Omental fat pad (tissue), 4 donors: ENCODE data around the gene PACRG. TPM values are rescaled to one million over a fixed set of nuclear protein-coding genes. Genes with fewer than 3 reads are reported as not detected.

Experiments used
- ATAC-seq: fragments of 150-250 bp; one replicate; pipeline ENCODE4 v1.9.1; 2016; ENCODE audit warnings: mild to moderate bottlenecking, moderate library complexity; ENCODE audit not compliant: low FRiP score
- DNase-seq: peaks from one replicate; pipeline ENCODE4 v3.0.0-alpha.2; 2019; ENCODE audit warnings: low spot score
- CTCF ChIP-seq, 3 donors: fragments of 450-650 bp; IDR thresholded peaks; one replicate each; pipeline ENCODE4 v1.5.1; 2016 to 2017; ENCODE audit warnings: antibody characterized with exemption in 3 of 3, mild to moderate bottlenecking in 3 of 3, moderate library complexity in 2 of 3
- total RNA-seq, 4 donors: library from RNA; depleted of rRNA; stranded (reverse); fragments of >200 nt; gene quantifications; one replicate each; pipeline ENCODE4 v1.1.0, GENCODE V29; 2016

PACRG gene
- total RNA-seq, 4 donors from 2014 or later, result 0.48 to 2.5 (median 1.3) TPM; not detected in 1

GRCh38 chr6:163014736-163015135 lies 287.0 kb downstream of the PACRG start:
- TF ChIP-seq CTCF (IDR thresholded peaks at IDR 0.05), result no peak
- no peak for ATAC-seq
- DNase-seq, result no peak

GRCh38 chr6:163017801-163018200 lies 290.0 kb downstream of the PACRG start:
- TF ChIP-seq CTCF (IDR thresholded peaks at IDR 0.05), result no peak
- no peak for DNase-seq
- ATAC-seq, result no peak

- ATAC-seq, result no peak
- no peak for TF ChIP-seq CTCF (IDR thresholded peaks at IDR 0.05)
- DNase-seq, result no peak
These were observed 292.2 kb downstream of the PACRG start for GRCh38 chr6:163019926-163020325.

- ATAC-seq, result no peak
These were observed 293.3 kb downstream of the PACRG start for GRCh38 chr6:163021054-163021453.

GRCh38 chr6:163023700-163024099 lies 295.9 kb downstream of the PACRG start:
- DNase-seq, result no peak
- no peak for TF ChIP-seq CTCF (IDR thresholded peaks at IDR 0.05)

More at GRCh38 chr6:163021054-163021453, 293.3 kb downstream of the PACRG start:
- no peak for DNase-seq
- TF ChIP-seq CTCF (IDR thresholded peaks at IDR 0.05), result no peak

GRCh38 chr6:163026893-163027292 lies 299.1 kb downstream of the PACRG start:
- ATAC-seq, result no peak
- TF ChIP-seq CTCF (IDR thresholded peaks at IDR 0.05), result no peak
- no peak for DNase-seq

More at GRCh38 chr6:163023700-163024099, 295.9 kb downstream of the PACRG start:
- ATAC-seq, result no peak

GRCh38 chr6:163030980-163031379 lies 303.2 kb downstream of the PACRG start:
- DNase-seq, result no peak
- no peak for ATAC-seq
- no peak for TF ChIP-seq CTCF (IDR thresholded peaks at IDR 0.05)
